H1 (cell line): ENCODE data around the gene PTTG1IP. TPM values are rescaled to one million over a fixed set of nuclear protein-coding genes. Genes with fewer than 3 reads are reported as not detected.

ENCODE experiments used
- CTCF ChIA-PET: fragments of 300-600 bp; sonication (Branson Sonifier 250); formaldehyde crosslinking; loops from one replicate; lab custom pipeline; 2021; ENCODE audit not compliant: partially characterized antibody; lab: Charles Lee
- POLR2A ChIA-PET: fragments of 300-600 bp; sonication (Branson Sonifier 250); formaldehyde crosslinking; loops from one replicate; lab custom pipeline; 2021; ENCODE audit warnings: inconsistent platforms; ENCODE audit not compliant: partially characterized antibody; lab: Charles Lee
- DNase-seq, 2 experiments: peaks; one replicate each; pipeline versions ENCODE4 v3.0.0 to v3.0.0-alpha.2; 2010 to 2022; ENCODE audit warnings: low spot score in 2 of 2, low read depth in 1 of 2, mixed read lengths in 1 of 2
- FAIRE-seq: peaks from 2 replicates; lab custom pipeline; 2011; peaks lifted over from hg19 to GRCh38; lab: Jason Lieb, UNC
- H2AFZ ChIP-seq: 2 replicates; pipeline ENCODE4 v1.8.1; 2012; ENCODE audit warnings: low read length, inconsistent platforms
- H2AK5ac ChIP-seq: 2 replicates; pipeline ENCODE4 v1.6.1; 2013; ENCODE audit warnings: low read depth, low read length
- H2BK120ac ChIP-seq: replicated peaks from 2 replicates; pipeline ENCODE3; 2013; ENCODE audit warnings: low read depth, low read length, inconsistent platforms
- H2BK12ac ChIP-seq: 2 replicates; pipeline ENCODE4 v1.6.1; 2013; ENCODE audit warnings: low read depth, low read length
- H2BK15ac ChIP-seq: 2 replicates; pipeline ENCODE4 v1.6.1; 2013; ENCODE audit warnings: low read length
- H2BK20ac ChIP-seq: 2 replicates; pipeline ENCODE4 v1.6.1; 2013; ENCODE audit warnings: low read length
- H2BK5ac ChIP-seq: 2 replicates; pipeline ENCODE4 v1.6.1; 2013; ENCODE audit warnings: low read depth, low read length
- H3K14ac ChIP-seq: 2 replicates; pipeline ENCODE4 v1.6.1; 2013; ENCODE audit warnings: inconsistent platforms; ENCODE audit not compliant: insufficient read length
- H3K18ac ChIP-seq: 2 replicates; pipeline ENCODE4 v1.6.1; 2013; ENCODE audit warnings: low read length; ENCODE audit errors: extremely low read depth
- H3K23ac ChIP-seq: 2 replicates; pipeline ENCODE4 v1.6.1; 2013; ENCODE audit warnings: inconsistent platforms; ENCODE audit not compliant: insufficient read length
- H3K23me2 ChIP-seq: 2 replicates; pipeline ENCODE4 v1.6.1; 2013; ENCODE audit warnings: low read depth, low read length
- H3K27ac ChIP-seq: 2 replicates; pipeline ENCODE4 v1.6.1; 2011; ENCODE audit warnings: low read depth, low read length, inconsistent platforms
- H3K27me3 ChIP-seq, 4 experiments: replicated peaks in 1 of 4; 1 replicate in 1 of 4; 2 replicates in 3 of 4; pipeline versions ENCODE4 v1.6.1 to v1.8.1; 2011 to 2013; ENCODE audit warnings: low read length in 3 of 4, mild to moderate bottlenecking in 3 of 4, inconsistent platforms in 2 of 4, mixed read lengths in 2 of 4, moderate library complexity in 1 of 4; ENCODE audit not compliant: control insufficient read depth in 3 of 4, insufficient read depth in 3 of 4; ENCODE audit errors: extremely low read depth in 1 of 4
- H3K36me3 ChIP-seq, 4 experiments: 2 replicates each; pipeline versions ENCODE4 v1.6.1 to v1.8.1; 2011 to 2013; ENCODE audit warnings: mild to moderate bottlenecking in 4 of 4, low read length in 3 of 4, moderate library complexity in 2 of 4, control low read depth in 1 of 4, inconsistent platforms in 1 of 4; ENCODE audit not compliant: insufficient read depth in 4 of 4, control insufficient read depth in 2 of 4
- H3K4ac ChIP-seq: replicated peaks from 2 replicates; pipeline ENCODE3; 2013; ENCODE audit warnings: low read length, low read depth, mixed read lengths, inconsistent platforms; ENCODE audit not compliant: insufficient read length
- H3K4me1 ChIP-seq, 4 experiments: replicated peaks in 1 of 4; 1 replicate in 1 of 4; 2 replicates in 3 of 4; pipeline versions ENCODE4 v1.6.1 to v1.8.1; 2011 to 2013; ENCODE audit warnings: low read length in 3 of 4, inconsistent platforms in 2 of 4, mixed read lengths in 1 of 4; ENCODE audit not compliant: insufficient read depth in 4 of 4, control insufficient read depth in 3 of 4
- H3K4me2 ChIP-seq, 2 experiments: 2 replicates each; pipeline versions ENCODE4 v1.6.1 to v1.8.1; 2011 to 2013; ENCODE audit warnings: low read depth in 2 of 2, low read length in 2 of 2, control low read depth in 1 of 2, inconsistent platforms in 1 of 2, mild to moderate bottlenecking in 1 of 2; ENCODE audit not compliant: insufficient read depth in 1 of 2
- H3K4me3 ChIP-seq, 4 experiments: fragments of 200-600, 300-600 bp in 1 of 4; sonication (generic), shearing (Covaris generic), sonication (Bioruptor Twin) in 1 of 4; 2 replicates each; pipeline versions ENCODE4 v1.5.1 to v1.8.1; 2011 to 2016; ENCODE audit warnings: low read length in 4 of 4, low read depth in 3 of 4, control low read depth in 2 of 4, inconsistent platforms in 2 of 4, mild to moderate bottlenecking in 2 of 4, mixed read lengths in 1 of 4, moderate library complexity in 1 of 4; ENCODE audit not compliant: insufficient read depth in 2 of 4; ENCODE audit errors: extremely low read depth in 1 of 4
- H3K56ac ChIP-seq: replicated peaks from 2 replicates; pipeline ENCODE3; 2013; ENCODE audit warnings: low read depth, mild to moderate bottlenecking, mixed read lengths, low read length, inconsistent platforms; ENCODE audit not compliant: insufficient read length
- H3K79me1 ChIP-seq: 2 replicates; pipeline ENCODE4 v1.6.1; 2013; ENCODE audit warnings: low read depth, low read length, control low read depth
- H3K79me2 ChIP-seq, 2 experiments: 2 replicates each; pipeline versions ENCODE4 v1.6.1 to v1.8.1; 2012 to 2013; ENCODE audit warnings: low read length in 2 of 2, mild to moderate bottlenecking in 2 of 2, inconsistent platforms in 1 of 2; ENCODE audit not compliant: insufficient read depth in 2 of 2, control insufficient read depth in 1 of 2
- H3K9ac ChIP-seq, 4 experiments: replicated peaks in 1 of 4; 1 replicate in 1 of 4; 2 replicates in 3 of 4; pipeline versions ENCODE4 v1.6.1 to v1.8.1; 2011 to 2013; ENCODE audit warnings: low read depth in 3 of 4, low read length in 3 of 4, control low read depth in 2 of 4, mild to moderate bottlenecking in 2 of 4, moderate library complexity in 2 of 4, inconsistent platforms in 1 of 4; ENCODE audit errors: extremely low read depth in 1 of 4
- H3K9me3 ChIP-seq, 2 experiments: 2 replicates each; pipeline versions ENCODE4 v1.6.1 to v1.8.1; 2012 to 2013; ENCODE audit warnings: mild to moderate bottlenecking in 2 of 2, moderate library complexity in 2 of 2, control low read depth in 1 of 2, inconsistent platforms in 1 of 2, low read depth in 1 of 2, low read length in 1 of 2, mixed read lengths in 1 of 2; ENCODE audit not compliant: insufficient read depth in 2 of 2
- H4K20me1 ChIP-seq, 2 experiments: replicated peaks in 1 of 2; 2 replicates each; pipeline versions ENCODE3 to v1.8.1; 2011 to 2013; ENCODE audit warnings: inconsistent platforms in 2 of 2, low read length in 2 of 2, mild to moderate bottlenecking in 1 of 2; ENCODE audit not compliant: insufficient read depth in 2 of 2, control insufficient read depth in 1 of 2
- H4K5ac ChIP-seq: 2 replicates; pipeline ENCODE4 v1.6.1; 2013; ENCODE audit warnings: low read length, low read depth, mixed read lengths, inconsistent platforms; ENCODE audit not compliant: insufficient read length
- H4K8ac ChIP-seq: 2 replicates; pipeline ENCODE4 v1.8.0; 2013; ENCODE audit warnings: mild to moderate bottlenecking, moderate library complexity, low read length, inconsistent platforms; ENCODE audit not compliant: insufficient read depth; ENCODE audit errors: extremely low read depth
- H4K91ac ChIP-seq: replicated peaks from 2 replicates; pipeline ENCODE3; 2013; ENCODE audit warnings: low read length, mixed read lengths, inconsistent platforms; ENCODE audit not compliant: insufficient read length
- ASH2L ChIP-seq: fragments of 200-600, 300-600 bp; sonication (generic); IDR thresholded peaks from one replicate; pipeline ENCODE4 v1.7.1; 2017; ENCODE audit warnings: low read length
- BRCA1 ChIP-seq: IDR thresholded peaks from 2 replicates; pipeline ENCODE4 v1.6.1; 2012; ENCODE audit warnings: low read depth, low read length, improper control_type of control experiment
- CREB1 ChIP-seq: IDR thresholded peaks from 2 replicates; pipeline ENCODE4 v1.6.1; 2012; ENCODE audit warnings: inconsistent platforms
- EGR1 ChIP-seq: IDR thresholded peaks from 2 replicates; pipeline ENCODE4 v1.6.1; 2011; ENCODE audit warnings: low read depth, low read length, borderline replicate concordance
- GTF2F1 ChIP-seq: IDR thresholded peaks from 2 replicates; pipeline ENCODE4 v1.6.1; 2012; ENCODE audit warnings: low read depth, low read length, improper control_type of control experiment, borderline replicate concordance
- KDM5A ChIP-seq: fragments of 200-600 bp; IDR thresholded peaks from 2 replicates; pipeline ENCODE4 v1.7.1; 2012; ENCODE audit warnings: mild to moderate bottlenecking, low read length, inconsistent platforms, mixed read lengths
- SAP30 ChIP-seq: fragments of 300-600 bp; sonication (generic); IDR thresholded peaks from 2 replicates; pipeline ENCODE4 v1.7.1; 2012; ENCODE audit warnings: low read length, moderate library complexity, mild to moderate bottlenecking, inconsistent platforms; ENCODE audit not compliant: insufficient read depth, insufficient replicate concordance
- SP2 ChIP-seq: IDR thresholded peaks from 2 replicates; pipeline ENCODE4 v1.6.1; 2012; ENCODE audit warnings: mild to moderate bottlenecking, low read length, inconsistent platforms
- YY1 ChIP-seq: IDR thresholded peaks from 2 replicates; pipeline ENCODE4 v1.6.1; 2011; ENCODE audit warnings: low read depth, mild to moderate bottlenecking, low read length
- WGBS, 2 experiments: shearing (Covaris generic) in 1 of 2; methylation state at CpG; one replicate each; pipeline versions ENCODE4 v1.1.6 to v1.1.7; 2013 to 2015; ENCODE audit warnings: low lambda C conversion rate in 2 of 2, mixed read lengths in 2 of 2, inconsistent platforms in 1 of 2, low coverage in 1 of 2, missing lambda C conversion rate in 1 of 2; ENCODE audit not compliant: insufficient replicate concordance in 2 of 2, insufficient coverage in 1 of 2, insufficient read length in 1 of 2; ENCODE audit errors: extremely low coverage in 1 of 2, missing lambda C conversion rate in 1 of 2; 5-methylcytosine and 5-hydroxymethylcytosine counted together
- polyA plus RNA-seq, 7 experiments: library from polyadenylated mRNA; depleted of rRNA in 3 of 7; stranded (reverse) in 5 of 7; unstranded in 2 of 7; fragments of >200 nt in 5 of 7; fragments of 200-250 nt in 2 of 7; gene quantifications; 1 replicate in 5 of 7; 2 replicates in 1 of 7; 4 replicates in 1 of 7; pipeline versions ENCODE4 v1.2.1 to v1.2.3, GENCODE V29; 2011 to 2013; ENCODE audit warnings: missing spikeins in 2 of 7, mixed read lengths in 2 of 7
- total RNA-seq: library from RNA; stranded (reverse); fragmentation: NEBNext Ultra II Directional; extraction: Animal tissue kit (Norgen Biotek cat#: 25700); gene quantifications from 2 replicates; pipeline ENCODE4 v1.2.1, GENCODE V29; 2021

PTTG1IP gene
- total and polyA plus RNA-seq, 2 of the 8 experiments (the other 6 are each of a cell fraction or from before 2014, with no cell fraction given) = 90.8 to 130 TPM

DNA sequence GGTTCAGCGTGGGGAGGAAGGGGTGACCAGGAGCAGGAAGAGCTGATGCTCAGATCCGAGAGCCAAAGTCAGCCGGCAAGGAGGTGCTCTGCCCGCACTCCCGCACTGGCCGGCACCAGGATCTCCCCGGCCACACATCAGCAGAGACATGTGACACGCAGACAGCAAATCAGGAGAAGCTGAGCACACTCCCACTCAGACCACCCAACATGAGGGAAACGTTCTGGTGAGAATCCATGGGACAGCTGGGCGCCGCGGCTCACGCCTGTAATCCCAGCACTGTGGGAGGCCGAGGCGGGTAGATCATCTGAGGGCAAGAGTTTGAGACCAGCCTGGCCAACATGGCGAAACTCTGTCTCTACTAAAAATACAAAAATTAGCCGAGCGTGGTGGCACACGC, 18.6 kb upstream of the PTTG1IP start:
- H3K23ac ChIP-seq = no peak overlapping the region
- POLR2A ChIA-PET = no interaction called here
- FAIRE-seq = no peak

More for the DNA sequence above, 18.6 kb upstream of the PTTG1IP start:
- no peaks in the 10 kb centered on the region for H3K23me2 ChIP-seq
- no peak overlapping the region for H4K5ac ChIP-seq
- H4K20me1 ChIP-seq = peaks cover 0 to 4% of the 10 kb centered on the region in 2 experiments
- 89% methylated on average over 19 of the region's 19 CpGs; no CpG with 5 or more reads in 1 of the 2 experiments for WGBS, 2 experiments
- no peak overlapping the region for H3K14ac ChIP-seq
- H2BK120ac ChIP-seq = no peak overlapping the region
- no peaks in the 10 kb centered on the region for H3K79me1 ChIP-seq
- H2BK15ac ChIP-seq = no peak overlapping the region
- no peak overlapping the region for H3K27ac ChIP-seq
- no peak overlapping the region for H3K4me3 ChIP-seq
- H4K91ac ChIP-seq = no peak overlapping the region
- no peaks in the 10 kb centered on the region for H3K79me2 ChIP-seq
- DNase-seq = no peak
- H3K4ac ChIP-seq = no peak overlapping the region
- H2BK20ac ChIP-seq = no peak overlapping the region
- no peak overlapping the region for H2BK12ac ChIP-seq
- H3K27me3 ChIP-seq = no peaks in the 10 kb centered on the region; a peak in 1 of 7 replicates
- TF ChIP-seq GTF2F1 = no peak
- no peak for TF ChIP-seq BRCA1
- TF ChIP-seq CREB1 = no peak
- TF ChIP-seq YY1 = no peak
- TF ChIP-seq ASH2L = no peak
- TF ChIP-seq EGR1 = no peak
- no peak for TF ChIP-seq SAP30
- TF ChIP-seq SP2 = no peak
- TF ChIP-seq KDM5A = no peak
- no peak overlapping the region for H4K8ac ChIP-seq
- H2BK5ac ChIP-seq = no peak overlapping the region
- no peak overlapping the region for H3K4me2 ChIP-seq
- H2AK5ac ChIP-seq = no peak overlapping the region
- no peak overlapping the region for H3K56ac ChIP-seq
- H3K9me3 ChIP-seq = no peaks in the 10 kb centered on the region
- CTCF ChIA-PET = interaction anchor here (0.6 to 4.8 kb wide), 17 partner anchors 9 to 287 kb away, joined by 3 to 43 read pairs (median 4); no protein-coding TSS in a partner anchor
- no peaks in the 10 kb centered on the region for H3K4me1 ChIP-seq
- no peak overlapping the region for H2AFZ ChIP-seq
- H3K18ac ChIP-seq = no peak overlapping the region
- no peaks in the 10 kb centered on the region for H3K36me3 ChIP-seq
- no peak overlapping the region for H3K9ac ChIP-seq
